CD4-positive, CD25-positive, alpha-beta regulatory T cell (primary cell): ENCODE data around the gene DHX58. TPM values are rescaled to one million over a fixed set of nuclear protein-coding genes. Genes with fewer than 3 reads are reported as not detected.

Source experiments
- ATAC-seq, 2 donors: fragments of 150-1000 bp; cut with Tn5 transposase; one replicate each; pipeline ENCODE4 v1.10.0; 2021; ENCODE audit warnings: low read depth in 2 of 2, moderate number of reproducible peaks in 2 of 2, moderate library complexity in 1 of 2
- DNase-seq, 3 donors: peaks; one replicate each; pipeline versions ENCODE4 v3.0.0 to v3.0.0-alpha.2; 2012 to 2022; ENCODE audit warnings: mixed read lengths in 1 of 3
- H3K27ac ChIP-seq: one replicate; pipeline ENCODE4 v1.7.0; 2013; ENCODE audit warnings: mild to moderate bottlenecking, low read length; ENCODE audit not compliant: insufficient read depth, poor library complexity, severe bottlenecking
- H3K27me3 ChIP-seq: one replicate; pipeline ENCODE4 v1.7.0; 2013; ENCODE audit warnings: low read length; ENCODE audit not compliant: control insufficient read depth, insufficient read depth
- H3K36me3 ChIP-seq: one replicate; pipeline ENCODE4 v1.7.0; 2013; ENCODE audit warnings: mild to moderate bottlenecking, low read length, moderate library complexity; ENCODE audit not compliant: control insufficient read depth, insufficient read depth
- H3K4me1 ChIP-seq: 2 replicates; pipeline ENCODE4 v1.7.0; 2013; ENCODE audit warnings: mild to moderate bottlenecking, low read length; ENCODE audit not compliant: insufficient read depth, control insufficient read depth, poor library complexity, severe bottlenecking
- H3K4me3 ChIP-seq: one replicate; pipeline ENCODE4 v1.7.0; 2013; ENCODE audit warnings: low read depth, mild to moderate bottlenecking, low read length, moderate library complexity
- H3K9me3 ChIP-seq, 2 experiments: 1 replicate in 1 of 2; 2 replicates in 1 of 2; pipeline ENCODE4 v1.7.0; 2013; ENCODE audit warnings: low read length in 2 of 2, mild to moderate bottlenecking in 1 of 2, moderate library complexity in 1 of 2; ENCODE audit not compliant: control insufficient read depth in 2 of 2
- H3K27ac Mint-ChIP-seq, 3 donors: one replicate each; pipeline ENCODE4 v1.8.0; 2020 to 2022; ENCODE audit warnings: mild to moderate bottlenecking in 3 of 3, mixed read lengths in 3 of 3, moderate library complexity in 2 of 3
- H3K27me3 Mint-ChIP-seq: one replicate; pipeline ENCODE4 v1.8.0; 2022; ENCODE audit warnings: mild to moderate bottlenecking, mixed read lengths
- H3K36me3 Mint-ChIP-seq: one replicate; pipeline ENCODE4 v1.8.0; 2020; ENCODE audit warnings: mixed read lengths
- H3K4me1 Mint-ChIP-seq, 4 donors: one replicate each; pipeline ENCODE4 v1.8.0; 2020 to 2022; ENCODE audit warnings: mixed read lengths in 4 of 4, mild to moderate bottlenecking in 1 of 4
- H3K4me3 Mint-ChIP-seq, 4 donors: one replicate each; pipeline ENCODE4 v1.8.0; 2020 to 2022; ENCODE audit warnings: mild to moderate bottlenecking in 4 of 4, mixed read lengths in 4 of 4, moderate library complexity in 3 of 4
- H3K9me3 Mint-ChIP-seq, 7 donors: one replicate each; pipeline ENCODE4 v1.8.0; 2020 to 2022; ENCODE audit warnings: mixed read lengths in 7 of 7, mild to moderate bottlenecking in 3 of 7, moderate library complexity in 2 of 7
- polyA plus RNA-seq, 4 donors: library from polyadenylated mRNA; unstranded; fragments of 300-500 nt; fragmentation: Illumina TruSeq; gene quantifications; one replicate each; pipeline ENCODE4 v1.2.3, GENCODE V29; 2021
- total RNA-seq: library from RNA; stranded (reverse); gene quantifications from one replicate; pipeline ENCODE4 v1.2.3, GENCODE V29; 2022

The DHX58 gene
- total and polyA plus RNA-seq, 5 donors from 2014 or later, result 7.2 to 24.4 (median 16.0) TPM

DNA sequence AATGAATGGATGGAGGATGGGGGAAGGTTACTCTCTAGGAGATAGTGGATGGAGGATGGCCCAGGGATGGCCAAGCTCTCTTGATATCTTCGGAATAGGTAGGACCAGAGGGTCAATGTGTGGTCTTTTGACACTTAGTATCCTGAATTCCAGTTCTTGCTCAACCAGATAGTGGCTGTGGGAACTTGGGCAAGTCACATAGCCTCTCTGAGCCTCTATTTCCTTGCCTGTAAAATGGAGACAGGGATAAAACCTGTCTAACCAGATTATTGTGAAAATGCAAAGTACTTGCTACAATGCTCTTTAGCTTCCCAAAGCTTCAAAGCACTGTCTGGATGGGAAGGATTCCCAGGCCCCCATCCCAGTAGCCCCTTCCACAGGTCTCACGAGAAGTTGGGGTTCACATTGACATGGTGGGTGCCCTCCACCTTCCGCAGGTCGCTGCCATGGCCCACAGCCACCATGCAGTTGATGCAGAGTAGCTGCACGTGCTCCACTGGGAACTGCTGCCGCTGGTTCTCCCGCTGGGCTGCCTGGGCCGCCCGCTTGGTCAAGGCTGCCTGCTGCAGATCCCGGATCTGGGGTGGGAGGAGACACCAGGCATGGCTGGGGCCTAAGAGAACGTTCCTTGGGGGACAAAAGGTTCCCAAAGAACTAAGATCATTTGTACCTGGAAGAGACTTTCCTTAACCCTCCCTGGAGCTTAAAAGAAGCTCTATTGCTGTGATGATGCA, 9.1 kb downstream of the DHX58 start:
- Histone ChIP-seq H3K36me3 (peaks cover 8% of the 10 kb centered on the region), H3K4me1 (peaks cover 6% of the 10 kb centered on the region), H3K9me3 (no peaks in the 10 kb centered on the region), H3K4me3 (no peak overlapping the region), H3K27me3 (no peaks in the 10 kb centered on the region), H3K27ac (no peak overlapping the region)
- ATAC-seq (no peak), DNase-seq (no peak)
- Mint-ChIP-seq H3K4me1 (peaks cover 0 to 21% (median 3%) of the 10 kb centered on the region in 4 donors), H3K9me3 (peaks cover 0 to 1% (median 0%) of the 10 kb centered on the region in 7 donors), H3K27me3 (peaks cover 5% of the 10 kb centered on the region), H3K36me3 (peaks cover 9% of the 10 kb centered on the region), H3K27ac (no peak overlapping the region), H3K4me3 (no peak overlapping the region)

DNA sequence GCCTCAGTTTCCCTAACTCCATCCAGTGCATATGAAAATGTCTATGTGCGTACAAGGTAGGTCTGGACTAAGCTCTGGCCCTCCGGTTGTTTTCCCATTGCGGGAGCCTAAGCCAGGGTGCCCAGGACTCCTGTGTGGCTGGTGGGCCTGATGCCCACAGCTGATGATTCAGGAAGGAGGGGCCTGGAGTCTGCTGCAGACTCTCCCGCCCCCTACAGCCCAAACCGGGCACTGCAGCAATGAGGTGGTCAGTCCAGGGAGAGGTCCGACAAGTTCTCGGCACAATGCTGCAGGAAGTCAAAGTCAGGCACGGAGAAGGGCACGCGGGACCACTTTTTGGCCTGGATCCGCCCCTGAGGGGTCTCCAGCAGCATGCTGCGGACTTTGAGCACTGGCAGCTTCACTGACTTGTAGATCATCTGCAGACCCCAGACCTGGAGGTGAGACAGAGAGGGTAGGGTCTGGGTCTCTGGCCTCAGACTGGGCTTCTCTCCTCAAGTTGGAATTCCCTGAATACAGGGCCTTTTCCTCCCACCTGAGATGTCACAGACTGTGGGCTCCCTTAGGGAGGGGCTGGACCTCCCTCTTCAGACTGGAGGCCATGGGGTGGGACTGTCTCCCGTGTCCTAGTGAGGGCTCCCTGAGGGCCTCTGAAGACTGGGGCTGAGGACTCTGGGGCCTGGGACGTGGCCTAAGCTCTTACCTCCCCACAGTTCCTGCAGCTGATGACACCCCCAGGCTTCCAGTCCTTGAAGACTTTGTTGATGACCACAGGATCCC, 10.8 kb downstream of the DHX58 start:
- no peak overlapping the region for H3K4me3 ChIP-seq
- H3K27me3 Mint-ChIP-seq, result peaks cover 16% of the 10 kb centered on the region
- peaks cover 0 to 16% (median under 1%) of the 10 kb centered on the region in 4 donors for H3K4me1 Mint-ChIP-seq
- H3K4me1 ChIP-seq, result peaks cover 11% of the 10 kb centered on the region
- H3K27me3 ChIP-seq, result peaks cover 5% of the 10 kb centered on the region
- DNase-seq (peak; percentile 30 to 51 (median 36)), ATAC-seq (peak; percentile 31 to 56)
- H3K4me3 Mint-ChIP-seq, result no peak overlapping the region
- peaks cover 0 to 1% (median 0%) of the 10 kb centered on the region in 7 donors for H3K9me3 Mint-ChIP-seq
- H3K9me3 ChIP-seq, result no peaks in the 10 kb centered on the region
- no peak overlapping the region for H3K27ac Mint-ChIP-seq
- H3K27ac ChIP-seq, result no peak overlapping the region
- peaks cover 8% of the 10 kb centered on the region for H3K36me3 ChIP-seq
- H3K36me3 Mint-ChIP-seq, result peaks cover 9% of the 10 kb centered on the region

DNA sequence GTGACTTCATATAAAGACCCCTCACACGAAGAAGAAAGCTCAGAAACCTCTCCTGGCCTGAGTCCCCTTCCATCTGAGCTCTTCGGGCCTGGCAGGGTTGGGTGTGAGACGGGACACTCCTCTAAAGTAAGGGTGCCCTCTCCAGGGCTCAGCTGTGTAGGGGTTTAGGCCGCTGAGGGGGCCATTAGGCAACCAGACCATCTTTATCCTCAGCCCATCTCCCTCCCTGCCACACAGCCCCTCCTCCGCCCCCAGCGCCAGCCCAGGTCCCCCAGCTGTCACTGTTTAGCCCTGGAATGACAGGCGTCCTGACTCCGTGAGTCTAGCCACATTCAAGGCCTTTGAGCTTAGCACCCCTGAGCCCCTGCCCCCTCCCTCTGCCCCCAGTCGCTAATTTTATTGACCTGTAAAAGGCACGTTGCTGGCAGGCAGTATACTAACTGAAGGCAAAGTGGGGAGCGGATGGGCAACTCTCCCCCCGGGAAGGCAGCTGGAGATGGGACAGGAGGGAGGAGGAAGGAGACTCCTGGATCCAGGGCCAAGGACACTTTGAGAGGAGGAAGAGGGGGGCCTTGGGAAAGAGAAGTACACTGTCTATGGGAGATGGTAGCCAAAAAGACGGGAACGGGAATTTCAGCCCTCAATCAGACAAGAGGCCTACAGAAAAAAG, 13.6 kb downstream of the DHX58 start:
- Mint-ChIP-seq H3K9me3 (no peaks in the 10 kb centered on the region), H3K36me3 (peaks cover 4% of the 10 kb centered on the region), H3K27ac (no peak overlapping the region), H3K4me3 (no peak overlapping the region), H3K4me1 (peaks cover 0 to 12% (median under 1%) of the 10 kb centered on the region in 4 donors), H3K27me3 (peaks cover 24% of the 10 kb centered on the region)
- H3K4me1 ChIP-seq, result peaks cover 11% of the 10 kb centered on the region
- no peak for ATAC-seq
- no peaks in the 10 kb centered on the region for H3K9me3 ChIP-seq
- H3K27me3 ChIP-seq, result peaks cover 5% of the 10 kb centered on the region
- no peak overlapping the region for H3K27ac ChIP-seq
- H3K4me3 ChIP-seq, result no peak overlapping the region
- no peak for DNase-seq
- H3K36me3 ChIP-seq, result no peaks in the 10 kb centered on the region

DNA sequence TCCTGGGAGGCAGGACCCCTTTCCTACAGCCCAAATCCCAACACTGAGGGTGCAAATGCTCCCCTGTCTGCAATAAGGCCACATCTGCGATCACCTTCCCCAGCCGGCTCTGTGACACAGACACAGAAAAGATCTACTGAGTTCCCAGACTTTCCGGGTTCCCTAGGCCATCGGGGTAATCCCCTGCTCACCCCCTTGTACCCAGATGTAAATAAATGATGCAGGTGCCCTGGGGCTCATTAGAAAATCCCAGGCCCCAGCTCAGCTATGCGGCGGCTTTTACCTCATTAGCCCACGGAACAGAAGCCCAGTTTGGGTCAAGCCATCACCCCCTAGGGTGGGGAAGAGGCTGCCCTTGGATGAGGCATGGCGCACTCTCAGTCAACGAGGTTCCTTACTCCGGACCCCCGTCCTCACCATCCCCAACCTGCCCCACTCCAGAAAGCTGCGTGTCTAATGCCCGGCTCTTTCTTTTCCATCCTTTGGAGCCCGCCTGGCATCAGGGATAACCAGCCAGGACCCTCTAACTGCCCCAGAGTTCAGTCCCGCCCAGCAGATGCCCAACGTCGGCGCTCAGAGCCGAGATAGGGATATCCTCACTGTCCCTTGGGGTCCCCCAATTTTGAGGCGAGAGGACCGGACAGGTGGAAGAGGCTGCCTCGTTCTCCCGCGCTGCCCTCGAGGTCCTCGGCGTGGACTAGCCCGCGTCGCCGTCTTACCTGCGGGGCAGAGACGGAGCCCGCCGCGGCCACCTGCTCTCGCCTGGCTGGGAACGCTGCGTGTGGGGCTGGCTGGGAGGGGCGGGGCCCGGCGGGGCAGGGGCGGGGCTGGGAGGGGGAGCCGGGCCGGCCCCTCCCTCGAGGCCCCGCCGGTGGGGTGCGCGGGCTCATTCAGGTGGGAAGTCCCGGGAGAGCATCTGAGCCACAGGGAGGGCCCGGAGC, 14.6 kb downstream of the DHX58 start, which contains the start of gene ZNF385C:
TSS of gene ZNF385C (minus strand) at position 783 of the 941 bp plus-strand sequence. CDS start 35,417 bp downstream, outside the sequence.
- peak in 2 of 3 donors; percentile 23 to 33 for DNase-seq

DNA sequence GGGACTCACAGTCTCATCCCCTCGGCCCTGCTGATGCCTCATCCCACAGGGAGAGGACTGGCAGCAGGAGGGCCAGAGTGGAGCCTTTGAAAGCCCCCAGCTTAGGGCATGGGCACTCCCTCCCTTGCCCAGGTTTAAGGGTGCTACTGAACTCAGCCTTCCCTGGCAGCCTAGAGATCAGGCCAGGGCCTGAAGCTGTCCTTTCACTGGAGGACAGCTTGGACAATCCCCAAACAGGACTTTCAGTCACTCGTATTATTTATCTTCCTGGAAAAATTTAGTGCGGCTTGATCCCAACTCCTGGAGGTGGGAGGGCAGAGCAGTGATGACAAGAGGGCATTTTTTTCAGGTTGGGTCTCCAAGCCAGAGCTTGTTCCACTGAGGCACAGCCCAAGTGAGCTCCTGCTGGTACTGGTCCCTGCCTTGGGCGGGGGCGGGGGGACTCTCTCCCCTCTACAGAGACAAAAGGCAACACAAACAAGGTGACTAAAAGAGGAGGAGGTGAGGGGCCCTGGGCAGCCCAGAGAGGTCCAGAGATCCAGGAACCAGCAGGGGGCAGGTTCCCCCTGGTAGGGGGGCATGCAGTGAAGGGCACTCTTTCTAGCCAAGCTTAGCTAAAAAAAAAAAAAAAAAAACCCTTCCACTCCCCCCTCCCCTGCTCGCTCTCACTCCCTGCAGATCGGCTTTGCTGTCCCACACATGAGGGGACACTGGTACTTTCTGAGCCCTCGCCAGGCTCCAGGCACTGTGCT, 16.0 kb downstream of the DHX58 start:
- Mint-ChIP-seq H3K4me1 (peaks cover 0 to 12% (median under 1%) of the 10 kb centered on the region in 4 donors), H3K4me3 (peak overlapping the region in 2 of 4 donors; percentile 16 to 43), H3K36me3 (no peaks in the 10 kb centered on the region), H3K27ac (no peak overlapping the region), H3K27me3 (peaks cover 25% of the 10 kb centered on the region), H3K9me3 (peaks cover 0 to 1% (median 0%) of the 10 kb centered on the region in 7 donors)
- Histone ChIP-seq H3K4me1 (peaks cover 11% of the 10 kb centered on the region), H3K9me3 (no peaks in the 10 kb centered on the region), H3K27me3 (peaks cover 5% of the 10 kb centered on the region), H3K4me3 (no peak overlapping the region), H3K27ac (no peak overlapping the region), H3K36me3 (no peaks in the 10 kb centered on the region)
- no peak for DNase-seq
- ATAC-seq, result no peak

More for the DNA sequence above, 14.6 kb downstream of the DHX58 start, which contains the start of gene ZNF385C:
- H3K9me3 ChIP-seq, result no peaks in the 10 kb centered on the region
- no peaks in the 10 kb centered on the region for H3K36me3 ChIP-seq
- Mint-ChIP-seq H3K36me3 (peaks cover 4% of the 10 kb centered on the region), H3K27ac (peak within 1 kb of the TSS in 2 of 3 donors; percentile 62 to 74), H3K9me3 (no peaks in the 10 kb centered on the region), H3K4me3 (peak within 1 kb of the TSS in 2 of 4 donors; percentile 39 to 57), H3K4me1 (peaks cover 0 to 12% (median under 1%) of the 10 kb centered on the region in 4 donors), H3K27me3 (peaks cover 25% of the 10 kb centered on the region)
- H3K4me3 ChIP-seq, result no peak within 1 kb of the TSS
- peaks cover 11% of the 10 kb centered on the region for H3K4me1 ChIP-seq
- H3K27ac ChIP-seq, result no peak within 1 kb of the TSS
- ATAC-seq, result peak; percentile 33 to 40
- H3K27me3 ChIP-seq, result peaks cover 5% of the 10 kb centered on the region

DNA sequence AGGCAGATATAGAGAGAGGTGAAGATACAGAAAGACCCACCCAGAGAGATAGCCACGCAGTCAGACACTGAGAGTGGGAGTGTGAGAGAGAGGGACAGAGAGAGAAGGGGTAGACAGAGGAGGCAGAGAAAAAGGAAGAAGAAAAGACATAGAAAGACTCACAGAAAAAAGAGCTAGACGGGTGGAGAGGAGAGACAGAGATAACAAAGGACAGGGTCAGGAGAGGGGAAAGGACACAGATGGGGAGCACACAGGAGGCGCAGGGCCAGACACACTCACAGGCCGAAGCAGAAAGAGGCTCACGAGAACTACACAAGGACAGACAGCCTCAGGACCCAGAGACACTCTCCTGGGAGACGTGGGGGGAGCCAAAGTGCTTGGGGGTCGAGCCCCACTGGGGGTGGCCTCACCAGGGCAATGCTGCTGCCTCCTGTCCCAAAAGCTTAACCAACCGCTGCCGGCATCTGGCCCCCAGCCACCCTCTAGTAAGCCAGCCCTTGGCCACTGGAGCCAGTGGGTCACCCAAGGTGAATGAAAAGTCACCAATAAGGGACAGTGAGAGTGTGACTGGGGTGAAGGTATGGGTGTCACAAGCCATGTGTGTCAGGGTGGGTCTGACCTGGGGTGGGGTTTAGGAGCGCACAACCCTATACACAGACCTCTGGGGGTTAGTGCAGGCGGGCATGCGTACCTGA, 18.0 kb downstream of the DHX58 start:
- H3K4me1 Mint-ChIP-seq, result peaks cover 0 to 11% (median under 1%) of the 10 kb centered on the region in 4 donors
- Histone ChIP-seq H3K4me3 (no peak overlapping the region), H3K9me3 (no peaks in the 10 kb centered on the region), H3K27me3 (peaks cover 9% of the 10 kb centered on the region), H3K27ac (no peak overlapping the region), H3K36me3 (no peaks in the 10 kb centered on the region), H3K4me1 (peaks cover 11% of the 10 kb centered on the region)
- no peak overlapping the region for H3K4me3 Mint-ChIP-seq
- DNase-seq (no peak), ATAC-seq (no peak)
- peak overlapping the region in 1 of 3 donors; percentile 20 for H3K27ac Mint-ChIP-seq
- peaks cover 30% of the 10 kb centered on the region for H3K27me3 Mint-ChIP-seq
- H3K36me3 Mint-ChIP-seq, result no peaks in the 10 kb centered on the region
- H3K9me3 Mint-ChIP-seq, result peaks cover 0 to 1% (median 0%) of the 10 kb centered on the region in 7 donors
